HepG2 (cell line): Measurements from ENCODE around the gene ARPIN. TPM values are rescaled to one million over a fixed set of nuclear protein-coding genes. Genes with fewer than 3 reads are reported as not detected.
A peak's percentile ranks its signal among the peaks of the same experiment; 100 is the strongest.

Experiments used
- ARID5B ChIP-seq: IDR thresholded peaks from 2 replicates; pipeline ENCODE4 v1.4.0; 2020; ENCODE audit warnings: mild to moderate bottlenecking, missing genetic modification reagents
- HNF1A ChIP-seq, 2 experiments: sonication (generic) in 1 of 2; formaldehyde crosslinking in 1 of 2; IDR thresholded peaks; 2 replicates each; pipeline versions ENCODE4 v1.4.0 to v1.6.1; 2016 to 2020; ENCODE audit warnings: borderline replicate concordance in 1 of 2, low read depth in 1 of 2, mild to moderate bottlenecking in 1 of 2, missing genetic modification reagents in 1 of 2
- IKZF4 ChIP-seq: sonication (generic); formaldehyde crosslinking; IDR thresholded peaks from 2 replicates; pipeline ENCODE4 v1.5.1; 2020; ENCODE audit warnings: borderline replicate concordance, mild to moderate bottlenecking, low read depth, missing genetic modification reagents; ENCODE audit errors: not compliant biosample characterization
- THRA ChIP-seq: sonication (generic); formaldehyde crosslinking; IDR thresholded peaks from 2 replicates; pipeline ENCODE4 v1.4.0; 2020; ENCODE audit warnings: missing genetic modification reagents, borderline replicate concordance
- ZNF318 ChIP-seq: sonication (generic); formaldehyde crosslinking; IDR thresholded peaks from 2 replicates; pipeline ENCODE4 v1.4.0; 2020; ENCODE audit warnings: mild to moderate bottlenecking, missing genetic modification reagents
- ZNF788 ChIP-seq: sonication (generic); formaldehyde crosslinking; IDR thresholded peaks from 2 replicates; pipeline ENCODE4 v1.5.0; 2020; ENCODE audit warnings: mild to moderate bottlenecking, missing genetic modification reagents, borderline replicate concordance
- ZNF879 ChIP-seq: sonication (generic); formaldehyde crosslinking; IDR thresholded peaks from 2 replicates; pipeline ENCODE4 v1.8.1; 2023; ENCODE audit warnings: missing genetic modification reagents
- ZSCAN30 ChIP-seq: sonication (generic); formaldehyde crosslinking; IDR thresholded peaks from 2 replicates; pipeline ENCODE4 v1.5.0; 2020; ENCODE audit warnings: mild to moderate bottlenecking, missing genetic modification reagents
- polyA plus RNA-seq, 8 experiments: library from polyadenylated mRNA; depleted of rRNA in 3 of 8; stranded (reverse) in 7 of 8; unstranded in 1 of 8; fragments of >200 nt; fragmentation: Illumina TruSeq in 4 of 8; extraction: Trizol in 4 of 8; gene quantifications; 2 replicates each; pipeline versions ENCODE4 v1.2.1 to v1.2.3, GENCODE V29; 2011 to 2016; ENCODE audit warnings: low read depth in 4 of 8, missing spikeins in 1 of 8, mixed read lengths in 1 of 8; ENCODE audit not compliant: insufficient read depth in 1 of 8
- total RNA-seq, 5 experiments: library from RNA; depleted of rRNA; stranded (reverse); fragments of >200 nt; fragmentation: Illumina TruSeq; extraction: Trizol; gene quantifications; 2 replicates each; pipeline ENCODE4 v1.2.3, GENCODE V29; 2016; ENCODE audit warnings: low read depth in 1 of 5

The ARPIN gene
- total and polyA plus RNA-seq, 2 of the 13 experiments (the other 11 are each of a cell fraction or from before 2014, with no cell fraction given), result 2.8 to 5.0 TPM

- TF ChIP-seq ZSCAN30 (CRISPR knock-in tag) (no peak), ZNF879 (CRISPR knock-in tag) (no peak), HNF1A (IDR thresholded peaks at IDR 0.05; ENCODE audit: low read depth) (no peak), HNF1A (CRISPR knock-in tag; IDR thresholded peaks at IDR 0.05; ENCODE audit: borderline replicate concordance) (no peak), IKZF4 (no peak), THRA (CRISPR knock-in tag) (no peak), ARID5B (CRISPR knock-in tag) (no peak; the same call in 1 of the 2 replicates), ZNF318 (CRISPR knock-in tag) (no peak), ZNF788 (CRISPR knock-in tag) (peak; percentile 62; the same call in 1 of the 2 replicates)
These were observed 45.5 kb upstream of the ARPIN start (continued) for GRCh38 chr15:89958107-89958805.
